Right ventricle myocardium superior (tissue), 1 donor: ENCODE results near the gene EHMT1. TPM values are rescaled to one million over a fixed set of nuclear protein-coding genes. Genes with fewer than 3 reads are reported as not detected.
"Not testable (repeated sequence)": the region's sequence is repeated elsewhere in the genome, so short reads cannot be mapped to it uniquely, and the experiment has no call there.

ENCODE experiments used
- ATAC-seq: fragments of 200-7000 bp; cut with Tn5 transposase; one replicate; pipeline ENCODE4 v1.9.1; 2020; ENCODE audit warnings: mild to moderate bottlenecking; ENCODE audit not compliant: poor library complexity
- DNase-seq: peaks from one replicate; pipeline ENCODE4 v3.0.0-alpha.2; 2020
- intact Hi-C: fragments of 100-400 bp; cut with DNase I; formaldehyde crosslinking; loops from one replicate; pipeline ENCODE4 v1.11.2; 2022
- microRNA-seq: library from miRNA; unstranded; fragments of <30 nt; microRNA quantifications from one replicate; pipeline ENCODE4 v1.2.0, GENCODE V29; 2020
- total RNA-seq: library from RNA; stranded (reverse); fragmentation: NEBNext Ultra II Directional; extraction: Animal tissue kit (Norgen Biotek cat#: 25700); gene quantifications from one replicate; pipeline ENCODE4 v1.2.1, GENCODE V29; 2021
- donor health status: DM: no; HTN: yes; CAD: no; lungs with severe emphysema.

The EHMT1 gene
- total RNA-seq, 1 donor from 2014 or later: 31.2 TPM

DNA sequence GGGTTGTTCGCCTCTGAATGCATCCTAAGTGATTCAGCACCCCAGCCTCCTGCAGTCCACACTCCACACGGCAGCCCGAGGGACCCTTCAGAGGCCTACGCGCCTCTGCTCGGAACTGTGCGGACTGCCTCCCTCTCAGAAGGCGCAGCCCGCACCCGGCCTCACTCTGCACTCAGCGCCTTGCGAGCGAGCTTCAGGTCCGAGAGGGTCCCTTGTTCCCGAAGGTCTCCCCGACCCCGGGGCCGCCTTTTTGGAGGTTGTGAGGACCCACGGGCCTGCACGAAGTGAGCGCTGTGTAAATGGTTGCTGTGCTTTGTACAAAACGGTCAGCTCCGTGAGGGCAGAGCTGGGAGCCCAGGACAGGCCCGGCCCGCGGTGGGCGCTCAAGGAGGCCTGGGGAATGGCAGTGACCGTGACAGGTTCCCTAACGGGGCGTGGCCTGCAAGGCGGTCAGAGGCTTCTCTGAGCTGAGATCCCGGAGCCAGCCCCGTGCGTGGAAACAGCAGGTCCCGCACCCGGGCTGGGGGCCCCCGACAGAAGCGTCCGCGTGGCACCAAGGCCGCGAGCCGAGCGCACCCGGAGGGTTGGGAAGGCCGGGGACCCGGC, 258.1 kb downstream of the EHMT1 start:
- ATAC-seq (no peak), DNase-seq (peak; percentile 34)
- intact Hi-C loops: no loop called here

DNA sequence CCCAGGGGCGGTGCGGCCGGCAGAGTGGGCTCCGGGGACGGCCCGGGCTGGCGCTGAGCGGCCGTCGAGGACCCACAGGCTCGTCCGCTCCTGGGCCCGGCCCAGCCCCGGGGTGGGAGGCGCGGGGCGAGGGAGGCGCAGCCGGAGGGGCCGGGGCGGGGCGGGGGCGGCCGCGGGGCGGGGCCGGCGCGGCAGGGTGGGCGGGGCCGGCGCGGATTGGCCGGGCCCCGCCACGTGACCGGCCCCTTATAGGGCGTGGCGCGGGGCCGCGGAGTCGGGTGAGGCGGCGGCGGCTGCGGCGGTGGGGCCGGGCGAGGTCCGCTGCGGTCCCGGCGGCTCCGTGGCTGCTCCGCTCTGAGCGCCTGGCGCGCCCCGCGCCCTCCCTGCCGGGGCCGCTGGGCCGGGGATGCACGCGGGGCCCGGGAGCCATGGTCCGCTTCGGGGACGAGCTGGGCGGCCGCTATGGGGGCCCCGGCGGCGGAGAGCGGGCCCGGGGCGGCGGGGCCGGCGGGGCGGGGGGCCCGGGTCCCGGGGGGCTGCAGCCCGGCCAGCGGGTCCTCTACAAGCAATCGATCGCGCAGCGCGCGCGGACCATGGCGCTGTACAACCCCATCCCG, 258.8 kb downstream of the EHMT1 start, which contains the start of gene CACNA1B:
Gene CACNA1B (plus strand): TSS at position 277 of the 617 bp plus-strand sequence. CDS start 152 bp downstream, at position 429.
- DNase-seq: peak; percentile 3
- intact Hi-C loops, ATAC-seq: not testable (repeated sequence)

DNA sequence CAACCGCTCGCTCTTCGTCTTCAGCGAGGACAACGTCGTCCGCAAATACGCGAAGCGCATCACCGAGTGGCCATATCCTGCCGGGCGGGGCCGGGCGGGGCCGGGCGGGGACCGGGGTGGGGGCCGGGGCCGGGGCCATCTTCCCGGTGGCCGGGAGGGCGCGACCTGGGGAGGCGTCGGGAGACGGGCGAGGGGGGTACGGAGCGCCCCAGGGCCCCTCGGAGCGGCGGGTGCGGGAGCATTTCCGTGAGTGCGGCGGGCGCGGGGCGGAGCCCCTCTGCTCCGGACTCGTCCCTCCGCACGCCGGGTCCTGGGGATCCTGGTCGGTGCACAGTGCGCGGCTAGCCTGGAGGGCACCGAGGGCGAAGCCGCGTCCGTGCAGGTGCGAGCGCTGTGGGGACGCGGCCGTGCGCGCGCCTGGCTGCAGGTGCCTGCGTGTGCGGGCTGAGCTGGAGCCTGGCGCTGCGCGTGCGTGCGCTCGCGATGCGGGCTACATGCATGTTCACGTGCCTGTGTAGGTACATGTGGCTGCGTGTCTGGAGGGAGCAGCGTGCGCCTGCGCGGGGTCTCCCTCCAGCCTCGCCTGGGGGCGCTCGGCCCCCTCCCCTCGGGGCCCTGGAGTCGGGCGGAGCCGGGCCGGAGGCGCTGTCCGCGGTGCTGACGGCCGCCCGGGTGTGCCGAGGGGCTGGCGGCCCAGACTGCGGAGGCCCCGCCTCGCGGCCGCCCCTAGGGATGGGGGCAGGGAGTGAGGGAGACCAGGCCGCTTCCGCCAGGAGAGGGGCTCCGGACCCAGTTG, 259.5 kb downstream of the EHMT1 start:
- ATAC-seq (peak; percentile 88), DNase-seq (peak; percentile 32)
- intact Hi-C loops: no loop called here

DNA sequence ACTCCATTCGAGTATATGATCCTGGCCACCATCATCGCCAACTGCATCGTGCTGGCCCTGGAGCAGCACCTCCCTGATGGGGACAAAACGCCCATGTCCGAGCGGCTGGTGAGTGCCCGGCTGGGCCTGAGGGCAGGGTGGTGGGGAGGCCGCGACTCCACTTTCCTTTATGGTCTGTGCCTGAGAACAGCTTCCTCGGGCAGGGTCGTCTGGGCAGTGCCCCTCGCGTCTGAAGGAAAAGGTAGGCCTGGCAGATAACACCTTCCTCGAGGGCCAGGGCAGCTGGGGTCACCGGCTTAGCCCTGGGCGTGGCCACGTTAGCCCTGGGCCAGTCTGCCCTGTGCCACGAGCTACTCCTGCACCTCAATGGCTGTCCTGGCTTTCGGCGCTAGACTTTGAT, 260.2 kb downstream of the EHMT1 start:
- intact Hi-C loops: no loop called here
- DNase-seq (peak; percentile 21), ATAC-seq (no peak)

DNA sequence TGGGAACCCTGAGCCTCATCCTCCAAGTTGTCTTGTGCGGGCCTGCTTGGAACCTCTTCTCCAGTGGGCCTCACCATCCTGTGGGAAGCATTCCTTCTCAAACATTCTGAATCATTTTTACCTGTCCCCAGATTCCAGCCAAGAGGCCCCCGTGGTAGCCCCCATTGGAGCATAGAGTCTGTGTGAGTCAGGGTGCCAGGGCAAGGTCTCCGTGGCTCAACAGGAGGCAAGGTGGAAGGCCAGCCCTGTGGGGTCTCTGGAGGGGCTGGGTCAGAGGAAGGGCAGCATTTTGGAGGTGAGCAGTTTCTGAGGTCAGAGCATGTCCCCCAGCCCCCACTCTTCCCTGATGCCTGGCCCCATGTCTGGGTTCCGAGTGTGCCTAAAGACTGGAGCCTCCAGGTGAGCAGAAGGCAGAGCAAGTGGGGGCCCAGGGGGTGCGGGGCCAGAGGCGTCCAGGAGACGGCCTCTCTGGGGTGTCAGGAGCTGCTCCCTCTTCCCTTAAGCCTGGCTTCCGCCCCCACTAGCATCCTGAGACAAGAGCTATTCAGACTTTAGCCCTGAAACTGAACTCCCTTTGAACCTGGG, 260.9 kb downstream of the EHMT1 start:
- ATAC-seq (no peak), DNase-seq (peak; percentile 6)
- intact Hi-C loops: no loop called here

DNA sequence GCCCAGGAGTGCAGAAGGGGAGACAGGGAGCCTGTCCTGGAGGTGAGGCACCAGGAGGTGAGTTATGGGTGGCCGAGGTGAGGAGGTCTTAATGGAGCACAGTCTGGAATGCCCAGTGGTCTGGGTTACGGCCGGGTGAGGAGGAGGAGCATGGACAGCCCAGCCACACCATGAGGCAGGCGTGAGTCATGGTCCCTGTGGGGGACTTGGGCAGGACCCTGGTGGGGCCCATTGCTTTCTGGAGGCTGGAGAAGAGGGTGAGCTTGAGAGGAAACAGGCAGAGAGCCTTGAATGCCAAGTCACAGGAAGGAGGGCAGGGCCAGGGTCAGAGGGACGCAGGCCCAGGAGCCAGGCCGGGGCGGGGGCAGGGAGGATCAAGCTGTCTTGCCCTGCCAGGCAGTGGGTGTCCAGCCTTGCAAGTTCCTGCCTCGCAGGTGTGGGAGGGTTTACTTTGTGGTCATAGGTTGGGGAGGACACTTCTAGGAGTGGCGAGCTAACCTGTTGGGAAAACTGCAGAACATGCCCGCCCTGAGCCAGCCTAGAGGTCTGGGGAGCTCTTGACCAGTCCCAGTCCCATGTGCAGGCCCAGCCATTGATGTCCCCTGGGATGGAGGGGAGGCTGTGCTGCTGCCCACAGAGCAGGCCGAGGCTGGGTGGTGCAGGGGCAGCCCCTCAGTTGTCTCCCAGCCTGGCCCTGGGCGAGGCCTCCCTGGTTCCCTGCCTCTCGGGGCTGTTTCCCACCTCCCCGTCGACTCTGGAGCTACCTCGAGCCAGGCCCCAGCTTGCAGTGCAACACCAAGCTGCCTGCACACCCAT, 261.6 kb downstream of the EHMT1 start:
- DNase-seq (peak; percentile 33), ATAC-seq (no peak)
- intact Hi-C loops: no loop called here

DNA sequence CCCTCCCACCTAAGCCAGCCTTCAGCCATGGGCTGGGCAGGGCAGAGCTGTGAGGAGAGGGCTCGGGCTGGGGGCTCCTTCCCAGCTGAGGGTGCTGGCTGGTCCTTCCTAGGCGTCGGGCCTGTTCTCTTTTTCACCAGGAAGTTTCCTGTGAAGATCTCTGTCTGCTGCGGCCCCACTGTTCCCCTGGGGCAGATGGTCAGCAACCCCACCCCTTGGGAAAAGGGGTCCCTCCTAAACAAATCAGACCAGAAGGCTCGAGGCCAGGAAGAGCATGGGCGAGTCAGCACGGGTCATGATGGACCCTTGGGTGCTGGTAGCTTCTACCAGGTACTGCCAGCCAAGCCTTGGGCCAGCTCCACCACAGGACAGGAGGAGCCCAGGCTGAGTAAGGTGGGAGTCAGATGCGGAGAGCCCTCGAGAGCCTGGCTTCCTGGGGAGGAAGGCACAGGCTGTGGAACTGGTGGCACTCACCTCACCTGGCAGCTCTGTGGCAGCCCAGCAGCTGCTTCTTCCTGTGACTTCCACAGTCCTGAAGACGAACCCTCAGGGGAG, 262.2 kb downstream of the EHMT1 start:
- DNase-seq (peak; percentile 27), ATAC-seq (no peak)
- intact Hi-C loops: no loop called here

DNA sequence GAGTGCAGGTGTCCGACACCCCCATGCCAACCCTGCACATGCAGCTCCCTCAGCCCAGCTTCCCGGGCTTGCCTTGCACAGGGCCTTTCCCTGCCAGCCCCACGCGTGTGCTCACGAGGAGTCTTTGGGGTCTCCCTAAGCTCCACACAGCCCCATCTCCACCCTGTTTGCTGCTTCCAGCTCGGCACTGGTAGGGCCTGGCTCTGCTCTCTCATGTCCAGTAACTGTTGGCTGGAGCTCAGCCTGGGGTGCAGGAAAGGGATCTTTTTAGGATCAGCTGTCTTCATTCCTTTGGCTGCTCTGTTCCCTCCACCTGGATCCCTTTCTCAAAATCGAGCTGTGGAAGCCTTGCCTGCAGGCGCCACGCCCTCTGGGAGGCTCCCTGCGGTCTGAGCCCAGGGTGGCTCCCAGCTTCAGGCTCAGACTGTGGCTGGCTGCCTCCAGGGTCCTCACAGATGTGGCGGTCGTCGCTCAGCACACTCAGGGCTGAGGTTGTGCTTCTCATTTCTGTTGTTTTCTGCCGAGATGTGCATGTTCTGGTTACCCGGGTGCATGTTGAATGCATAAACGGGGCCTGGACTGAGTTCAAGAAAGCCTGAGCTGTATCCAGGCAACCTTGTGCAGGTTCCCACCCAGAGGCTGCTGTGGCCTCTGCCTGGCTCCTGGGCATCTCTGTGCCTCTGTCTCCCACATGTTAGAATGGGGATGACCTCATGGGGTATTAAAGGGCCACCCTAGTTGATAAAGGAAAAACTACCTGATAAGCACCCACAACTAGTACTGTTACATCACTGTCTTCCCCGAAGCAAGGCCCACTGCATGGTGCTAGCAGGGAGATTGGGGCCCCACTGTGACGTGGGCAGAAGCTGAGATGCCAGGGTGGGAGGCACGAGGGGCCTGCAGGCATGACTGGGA, 263.0 kb downstream of the EHMT1 start:
- ATAC-seq: no peak
- DNase-seq: no peak
- intact Hi-C loops: no loop called here

DNA sequence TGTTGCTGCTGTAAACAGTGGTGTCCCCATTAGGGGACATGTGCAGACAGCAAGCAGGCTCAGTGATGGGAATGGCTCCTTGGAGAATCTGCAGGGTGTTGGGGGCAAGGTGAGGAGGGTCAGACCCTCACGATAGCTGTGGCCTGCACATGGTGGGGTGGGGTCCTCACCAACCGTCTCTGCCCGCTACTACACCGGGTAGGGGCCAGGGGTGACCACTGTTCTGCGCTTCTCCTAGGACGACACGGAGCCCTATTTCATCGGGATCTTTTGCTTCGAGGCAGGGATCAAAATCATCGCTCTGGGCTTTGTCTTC, 263.7 kb downstream of the EHMT1 start:
- no peak for ATAC-seq
- intact Hi-C loops: no loop called here
- no peak for DNase-seq

DNA sequence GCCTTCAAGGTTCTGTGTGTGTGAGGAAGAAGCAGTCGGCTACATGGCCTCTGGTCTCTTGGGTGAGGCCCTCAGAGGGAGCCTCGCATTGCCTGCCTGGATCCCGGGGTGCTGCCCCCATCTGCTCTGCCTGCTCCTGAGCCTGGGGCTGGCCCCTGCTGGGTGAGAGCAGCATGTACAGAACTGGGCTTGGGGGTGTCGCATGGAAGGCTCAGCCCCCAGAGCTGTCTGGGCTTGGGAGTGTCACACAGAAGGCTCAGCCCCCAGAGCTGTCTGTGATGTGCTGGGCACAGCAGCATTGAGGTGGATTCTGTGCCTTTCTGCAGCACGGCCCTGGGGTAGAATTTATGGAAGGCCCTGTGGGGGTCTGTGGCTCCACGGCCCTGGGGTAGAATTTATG, 265.2 kb downstream of the EHMT1 start:
- intact Hi-C loops, ATAC-seq: not testable (repeated sequence)
- peak; percentile 8 for DNase-seq

DNA sequence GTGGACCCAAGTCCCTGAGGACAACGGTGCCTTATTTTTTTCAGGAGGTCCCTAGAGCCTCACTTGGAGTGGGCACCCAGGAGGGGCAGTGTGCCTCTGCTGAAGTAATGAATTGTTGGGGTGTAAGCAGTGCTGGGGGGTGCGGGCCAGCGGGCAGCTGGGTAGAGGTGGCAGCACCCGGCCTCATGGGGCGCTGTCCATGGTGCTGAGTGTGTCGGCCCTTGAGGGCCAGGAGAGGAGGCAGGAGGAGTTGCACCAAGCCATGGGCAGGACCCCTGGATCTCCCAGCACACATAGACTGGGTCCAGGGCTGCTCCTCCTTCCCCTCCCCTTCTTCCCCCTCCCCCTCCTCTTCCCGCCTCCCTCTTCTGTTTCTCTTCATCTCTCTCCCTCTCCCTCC, 265.7 kb downstream of the EHMT1 start:
- intact Hi-C loops, ATAC-seq: not testable (repeated sequence)
- peak; percentile 18 for DNase-seq

DNA sequence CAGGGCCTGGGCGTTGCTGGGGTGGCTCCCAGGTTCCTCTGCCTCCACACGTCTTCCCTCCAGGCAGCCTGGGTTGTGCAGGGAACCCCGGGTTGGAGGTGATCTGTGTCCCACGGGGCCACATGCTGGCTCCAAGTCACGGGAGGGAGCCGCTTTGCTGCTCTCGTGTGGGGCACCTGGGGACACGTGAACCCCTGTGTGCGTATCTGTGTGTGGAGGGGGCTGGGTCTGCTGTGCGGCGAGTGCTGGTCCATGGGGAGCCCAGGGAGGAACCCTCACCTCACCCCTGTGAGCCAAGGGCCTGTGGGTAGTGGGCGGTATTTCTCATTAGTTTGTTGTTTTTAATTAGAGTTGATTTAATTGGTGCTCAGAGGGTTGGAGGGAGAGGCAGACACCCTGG, 266.3 kb downstream of the EHMT1 start:
- intact Hi-C loops, DNase-seq, ATAC-seq: not testable (repeated sequence)

Small RNA genes within 50 kb of the gene (microRNA-seq; reads per million reads assigned to microRNA genes)
- gene MIR602: not detected

Other genes with a start within 250 kb of the EHMT1 start
- gene EXD3, start 195.8 kb upstream of the EHMT1 start, total RNA-seq: 6.9 TPM
- 1.7 TPM for gene NOXA1, start 195.6 kb upstream of the EHMT1 start, total RNA-seq
- not detected for gene ENTPD8, start 177.6 kb upstream of the EHMT1 start, total RNA-seq
- 10.0 TPM for gene NSMF, start 159.7 kb upstream of the EHMT1 start, total RNA-seq
- 12.2 TPM for gene PNPLA7, start 68.6 kb upstream of the EHMT1 start, total RNA-seq
- 272 TPM for gene MRPL41, start 67.1 kb upstream of the EHMT1 start, total RNA-seq
- 18.6 TPM for gene DPH7, start 40.1 kb upstream of the EHMT1 start, total RNA-seq
- 12.0 TPM for gene ZMYND19, start 28.5 kb upstream of the EHMT1 start, total RNA-seq
- 15.7 TPM for gene ARRDC1, start 13.3 kb upstream of the EHMT1 start, total RNA-seq